H1 (cell line): ENCODE measurements around the gene LAMC3. TPM values are rescaled to one million over a fixed set of nuclear protein-coding genes. Genes with fewer than 3 reads are reported as not detected.

Source experiments
- CTCF ChIA-PET: fragments of 300-600 bp; sonication (Branson Sonifier 250); formaldehyde crosslinking; loops from one replicate; lab custom pipeline; 2021; ENCODE audit not compliant: partially characterized antibody; lab: Charles Lee
- POLR2A ChIA-PET: fragments of 300-600 bp; sonication (Branson Sonifier 250); formaldehyde crosslinking; loops from one replicate; lab custom pipeline; 2021; ENCODE audit warnings: inconsistent platforms; ENCODE audit not compliant: partially characterized antibody; lab: Charles Lee
- DNase-seq, 2 experiments: peaks; one replicate each; pipeline versions ENCODE4 v3.0.0 to v3.0.0-alpha.2; 2010 to 2022; ENCODE audit warnings: low spot score in 2 of 2, low read depth in 1 of 2, mixed read lengths in 1 of 2
- FAIRE-seq: peaks from 2 replicates; lab custom pipeline; 2011; peaks lifted over from hg19 to GRCh38; lab: Jason Lieb, UNC
- H2AFZ ChIP-seq: 2 replicates; pipeline ENCODE4 v1.8.1; 2012; ENCODE audit warnings: low read length, inconsistent platforms
- H2AK5ac ChIP-seq: 2 replicates; pipeline ENCODE4 v1.6.1; 2013; ENCODE audit warnings: low read depth, low read length
- H2BK120ac ChIP-seq: replicated peaks from 2 replicates; pipeline ENCODE3; 2013; ENCODE audit warnings: low read depth, low read length, inconsistent platforms
- H2BK12ac ChIP-seq: 2 replicates; pipeline ENCODE4 v1.6.1; 2013; ENCODE audit warnings: low read depth, low read length
- H2BK15ac ChIP-seq: 2 replicates; pipeline ENCODE4 v1.6.1; 2013; ENCODE audit warnings: low read length
- H2BK20ac ChIP-seq: 2 replicates; pipeline ENCODE4 v1.6.1; 2013; ENCODE audit warnings: low read length
- H2BK5ac ChIP-seq: 2 replicates; pipeline ENCODE4 v1.6.1; 2013; ENCODE audit warnings: low read depth, low read length
- H3K14ac ChIP-seq: 2 replicates; pipeline ENCODE4 v1.6.1; 2013; ENCODE audit warnings: inconsistent platforms; ENCODE audit not compliant: insufficient read length
- H3K18ac ChIP-seq: 2 replicates; pipeline ENCODE4 v1.6.1; 2013; ENCODE audit warnings: low read length; ENCODE audit errors: extremely low read depth
- H3K23ac ChIP-seq: 2 replicates; pipeline ENCODE4 v1.6.1; 2013; ENCODE audit warnings: inconsistent platforms; ENCODE audit not compliant: insufficient read length
- H3K23me2 ChIP-seq: 2 replicates; pipeline ENCODE4 v1.6.1; 2013; ENCODE audit warnings: low read depth, low read length
- H3K27ac ChIP-seq: 2 replicates; pipeline ENCODE4 v1.6.1; 2011; ENCODE audit warnings: low read depth, low read length, inconsistent platforms
- H3K27me3 ChIP-seq, 4 experiments: replicated peaks in 1 of 4; 1 replicate in 1 of 4; 2 replicates in 3 of 4; pipeline versions ENCODE4 v1.6.1 to v1.8.1; 2011 to 2013; ENCODE audit warnings: low read length in 3 of 4, mild to moderate bottlenecking in 3 of 4, inconsistent platforms in 2 of 4, mixed read lengths in 2 of 4, moderate library complexity in 1 of 4; ENCODE audit not compliant: control insufficient read depth in 3 of 4, insufficient read depth in 3 of 4; ENCODE audit errors: extremely low read depth in 1 of 4
- H3K36me3 ChIP-seq, 4 experiments: 2 replicates each; pipeline versions ENCODE4 v1.6.1 to v1.8.1; 2011 to 2013; ENCODE audit warnings: mild to moderate bottlenecking in 4 of 4, low read length in 3 of 4, moderate library complexity in 2 of 4, control low read depth in 1 of 4, inconsistent platforms in 1 of 4; ENCODE audit not compliant: insufficient read depth in 4 of 4, control insufficient read depth in 2 of 4
- H3K4ac ChIP-seq: replicated peaks from 2 replicates; pipeline ENCODE3; 2013; ENCODE audit warnings: low read length, low read depth, mixed read lengths, inconsistent platforms; ENCODE audit not compliant: insufficient read length
- H3K4me1 ChIP-seq, 4 experiments: replicated peaks in 1 of 4; 1 replicate in 1 of 4; 2 replicates in 3 of 4; pipeline versions ENCODE4 v1.6.1 to v1.8.1; 2011 to 2013; ENCODE audit warnings: low read length in 3 of 4, inconsistent platforms in 2 of 4, mixed read lengths in 1 of 4; ENCODE audit not compliant: insufficient read depth in 4 of 4, control insufficient read depth in 3 of 4
- H3K4me2 ChIP-seq, 2 experiments: 2 replicates each; pipeline versions ENCODE4 v1.6.1 to v1.8.1; 2011 to 2013; ENCODE audit warnings: low read depth in 2 of 2, low read length in 2 of 2, control low read depth in 1 of 2, inconsistent platforms in 1 of 2, mild to moderate bottlenecking in 1 of 2; ENCODE audit not compliant: insufficient read depth in 1 of 2
- H3K4me3 ChIP-seq, 4 experiments: fragments of 200-600, 300-600 bp in 1 of 4; sonication (generic), shearing (Covaris generic), sonication (Bioruptor Twin) in 1 of 4; 2 replicates each; pipeline versions ENCODE4 v1.5.1 to v1.8.1; 2011 to 2016; ENCODE audit warnings: low read length in 4 of 4, low read depth in 3 of 4, control low read depth in 2 of 4, inconsistent platforms in 2 of 4, mild to moderate bottlenecking in 2 of 4, mixed read lengths in 1 of 4, moderate library complexity in 1 of 4; ENCODE audit not compliant: insufficient read depth in 2 of 4; ENCODE audit errors: extremely low read depth in 1 of 4
- H3K56ac ChIP-seq: replicated peaks from 2 replicates; pipeline ENCODE3; 2013; ENCODE audit warnings: low read depth, mild to moderate bottlenecking, mixed read lengths, low read length, inconsistent platforms; ENCODE audit not compliant: insufficient read length
- H3K79me1 ChIP-seq: 2 replicates; pipeline ENCODE4 v1.6.1; 2013; ENCODE audit warnings: low read depth, low read length, control low read depth
- H3K79me2 ChIP-seq, 2 experiments: 2 replicates each; pipeline versions ENCODE4 v1.6.1 to v1.8.1; 2012 to 2013; ENCODE audit warnings: low read length in 2 of 2, mild to moderate bottlenecking in 2 of 2, inconsistent platforms in 1 of 2; ENCODE audit not compliant: insufficient read depth in 2 of 2, control insufficient read depth in 1 of 2
- H3K9ac ChIP-seq, 4 experiments: replicated peaks in 1 of 4; 1 replicate in 1 of 4; 2 replicates in 3 of 4; pipeline versions ENCODE4 v1.6.1 to v1.8.1; 2011 to 2013; ENCODE audit warnings: low read depth in 3 of 4, low read length in 3 of 4, control low read depth in 2 of 4, mild to moderate bottlenecking in 2 of 4, moderate library complexity in 2 of 4, inconsistent platforms in 1 of 4; ENCODE audit errors: extremely low read depth in 1 of 4
- H3K9me3 ChIP-seq, 2 experiments: 2 replicates each; pipeline versions ENCODE4 v1.6.1 to v1.8.1; 2012 to 2013; ENCODE audit warnings: mild to moderate bottlenecking in 2 of 2, moderate library complexity in 2 of 2, control low read depth in 1 of 2, inconsistent platforms in 1 of 2, low read depth in 1 of 2, low read length in 1 of 2, mixed read lengths in 1 of 2; ENCODE audit not compliant: insufficient read depth in 2 of 2
- H4K20me1 ChIP-seq, 2 experiments: replicated peaks in 1 of 2; 2 replicates each; pipeline versions ENCODE3 to v1.8.1; 2011 to 2013; ENCODE audit warnings: inconsistent platforms in 2 of 2, low read length in 2 of 2, mild to moderate bottlenecking in 1 of 2; ENCODE audit not compliant: insufficient read depth in 2 of 2, control insufficient read depth in 1 of 2
- H4K5ac ChIP-seq: 2 replicates; pipeline ENCODE4 v1.6.1; 2013; ENCODE audit warnings: low read length, low read depth, mixed read lengths, inconsistent platforms; ENCODE audit not compliant: insufficient read length
- H4K8ac ChIP-seq: 2 replicates; pipeline ENCODE4 v1.8.0; 2013; ENCODE audit warnings: mild to moderate bottlenecking, moderate library complexity, low read length, inconsistent platforms; ENCODE audit not compliant: insufficient read depth; ENCODE audit errors: extremely low read depth
- H4K91ac ChIP-seq: replicated peaks from 2 replicates; pipeline ENCODE3; 2013; ENCODE audit warnings: low read length, mixed read lengths, inconsistent platforms; ENCODE audit not compliant: insufficient read length
- HDAC2 ChIP-seq, 2 experiments: fragments of 300-600 bp in 1 of 2; sonication (generic) in 1 of 2; IDR thresholded peaks; 2 replicates each; pipeline ENCODE4 v1.6.1; 2011 to 2012; ENCODE audit warnings: low read depth in 2 of 2, low read length in 2 of 2, mild to moderate bottlenecking in 2 of 2, moderate library complexity in 2 of 2, borderline replicate concordance in 1 of 2, inconsistent platforms in 1 of 2
- MAFK ChIP-seq: IDR thresholded peaks from 2 replicates; pipeline ENCODE4 v1.6.1; 2012; ENCODE audit warnings: low read depth, mild to moderate bottlenecking, improper control_type of control experiment, low read length
- WGBS, 2 experiments: shearing (Covaris generic) in 1 of 2; methylation state at CpG; one replicate each; pipeline versions ENCODE4 v1.1.6 to v1.1.7; 2013 to 2015; ENCODE audit warnings: low lambda C conversion rate in 2 of 2, mixed read lengths in 2 of 2, inconsistent platforms in 1 of 2, low coverage in 1 of 2, missing lambda C conversion rate in 1 of 2; ENCODE audit not compliant: insufficient replicate concordance in 2 of 2, insufficient coverage in 1 of 2, insufficient read length in 1 of 2; ENCODE audit errors: extremely low coverage in 1 of 2, missing lambda C conversion rate in 1 of 2; 5-methylcytosine and 5-hydroxymethylcytosine counted together
- polyA plus RNA-seq, 7 experiments: library from polyadenylated mRNA; depleted of rRNA in 3 of 7; stranded (reverse) in 5 of 7; unstranded in 2 of 7; fragments of >200 nt in 5 of 7; fragments of 200-250 nt in 2 of 7; gene quantifications; 1 replicate in 5 of 7; 2 replicates in 1 of 7; 4 replicates in 1 of 7; pipeline versions ENCODE4 v1.2.1 to v1.2.3, GENCODE V29; 2011 to 2013; ENCODE audit warnings: missing spikeins in 2 of 7, mixed read lengths in 2 of 7
- total RNA-seq: library from RNA; stranded (reverse); fragmentation: NEBNext Ultra II Directional; extraction: Animal tissue kit (Norgen Biotek cat#: 25700); gene quantifications from 2 replicates; pipeline ENCODE4 v1.2.1, GENCODE V29; 2021

LAMC3 gene
- total and polyA plus RNA-seq, 2 of the 8 experiments (the other 6 are each of a cell fraction or from before 2014, with no cell fraction given), result 9.3 to 12.3 TPM

GRCh38 chr9:131013771-131014676 is 5.0 kb downstream of the LAMC3 start:
- 87% methylated on average over 18 of the region's 18 CpGs; no CpG with 5 or more reads in 1 of the 2 experiments for WGBS, 2 experiments
- Histone ChIP-seq H4K5ac (no peak overlapping the region), H3K56ac (no peak overlapping the region), H2BK12ac (0 out of 2 replicates have a peak overlapping the region, but pooled peaks have one; percentile 27), H3K23ac (no peak overlapping the region), H4K20me1 (no peaks in the 10 kb centered on the region), H2BK20ac (no peak overlapping the region), H3K18ac (no peak overlapping the region; the same call in 1 of the 2 replicates), H3K27me3 (peaks cover 0 to 6% (median 5%) of the 10 kb centered on the region in 4 experiments; a peak in 5 of 7 replicates), H3K27ac (no peak overlapping the region), H3K23me2 (peaks cover 6% of the 10 kb centered on the region; the same call in 1 of the 2 replicates), H3K4me3 (no peak overlapping the region), H2AK5ac (0 out of 2 replicates have a peak overlapping the region, but pooled peaks have one; percentile 53), H3K9me3 (no peaks in the 10 kb centered on the region), H2BK5ac (peak overlapping the region; percentile 76), H2BK15ac (no peak overlapping the region), H3K79me2 (no peaks in the 10 kb centered on the region), H4K91ac (peak overlapping the region; percentile 53), H4K8ac (peak overlapping the region; percentile 51; the same call in 1 of the 2 replicates), H3K4ac (no peak overlapping the region), H2BK120ac (no peak overlapping the region), H3K14ac (no peak overlapping the region), H3K4me2 (no peak overlapping the region), H3K4me1 (peaks cover 2 to 22% (median 8%) of the 10 kb centered on the region in 4 experiments), H3K9ac (no peak overlapping the region), H3K79me1 (peaks cover 9% of the 10 kb centered on the region; the same call in 1 of the 2 replicates), H2AFZ (no peak overlapping the region), H3K36me3 (no peaks in the 10 kb centered on the region)
- FAIRE-seq (no peak), DNase-seq (no peak)
- ChIA-PET CTCF (interaction anchor here (0.8 to 17.5 kb wide), 6 partner anchors 8 to 73 kb away, joined by 3 to 156 read pairs (median 4); no protein-coding TSS in a partner anchor), POLR2A (interaction anchor here (0.8 kb wide), 2 partner anchors 10 to 11 kb away, joined by 3 read pairs; no protein-coding TSS in a partner anchor)
- TF ChIP-seq HDAC2 (IDR thresholded peaks at IDR 0.05; ENCODE audit: borderline replicate concordance in 1 of 2, low read depth in 2 of 2, low read length in 2 of 2), result no peak
- TF ChIP-seq MAFK, result no peak
